GF-D8 (cell line): ENCODE measurements around the gene FARS2.

Source experiments
- DNase-seq: peaks from one replicate; lab custom pipeline; 2025; lab: John Stamatoyannopoulos, UW

The FARS2 gene

GRCh38 chr6:5580736-5581581, 319.6 kb downstream of the FARS2 start:
- DNase-seq = no peak

- DNase-seq = no peak
Measured at GRCh38 chr6:5582762-5583161, 321.4 kb downstream of the FARS2 start.

- DNase-seq = no peak
Measured at GRCh38 chr6:5583528-5583927, 322.2 kb downstream of the FARS2 start.

GRCh38 chr6:5584078-5584482, 322.8 kb downstream of the FARS2 start:
- no peak for DNase-seq

GRCh38 chr6:5587648-5588047, 326.3 kb downstream of the FARS2 start:
- no peak for DNase-seq

- no peak for DNase-seq
Measured at GRCh38 chr6:5589422-5590141, 328.3 kb downstream of the FARS2 start.

GRCh38 chr6:5590187-5590586, 328.9 kb downstream of the FARS2 start:
- no peak for DNase-seq

- no peak for DNase-seq
Measured at GRCh38 chr6:5592886-5593519, 331.7 kb downstream of the FARS2 start.

GRCh38 chr6:5595184-5595583, 333.9 kb downstream of the FARS2 start:
- no peak for DNase-seq

GRCh38 chr6:5597413-5597812, 336.1 kb downstream of the FARS2 start:
- no peak for DNase-seq

GRCh38 chr6:5598123-5598522, 336.8 kb downstream of the FARS2 start:
- no peak for DNase-seq

- no peak for DNase-seq
Measured at GRCh38 chr6:5599127-5599526, 337.8 kb downstream of the FARS2 start.

- DNase-seq = no peak
Measured at GRCh38 chr6:5605937-5606336, 344.6 kb downstream of the FARS2 start.

GRCh38 chr6:5606546-5606945, 345.2 kb downstream of the FARS2 start:
- DNase-seq = no peak

GRCh38 chr6:5610640-5611039, 349.3 kb downstream of the FARS2 start:
- DNase-seq = no peak

GRCh38 chr6:5617179-5617578, 355.9 kb downstream of the FARS2 start:
- no peak for DNase-seq

- no peak for DNase-seq
Measured at GRCh38 chr6:5619249-5619648, 357.9 kb downstream of the FARS2 start.

GRCh38 chr6:5622276-5623005, 361.1 kb downstream of the FARS2 start:
- no peak for DNase-seq

GRCh38 chr6:5623769-5624168, 362.5 kb downstream of the FARS2 start:
- no peak for DNase-seq

GRCh38 chr6:5624256-5624655, 362.9 kb downstream of the FARS2 start:
- DNase-seq = no peak

- no peak for DNase-seq
Measured at GRCh38 chr6:5626727-5627426, 365.6 kb downstream of the FARS2 start.

- DNase-seq = no peak
Measured at GRCh38 chr6:5630636-5631035, 369.3 kb downstream of the FARS2 start.
